ENCODE measurements around the gene CELSR2.
A peak's percentile ranks its signal among the peaks of the same experiment; 100 is the strongest.

The CELSR2 gene

GRCh38 chr1:109229531-109230127 is 19.7 kb upstream of the CELSR2 start:
- no peak for DNase-seq

- DNase-seq, result no peak
Measured at GRCh38 chr1:109231066-109231465, 18.3 kb upstream of the CELSR2 start.

- DNase-seq, result no peak
Measured at GRCh38 chr1:109235137-109235536, 14.2 kb upstream of the CELSR2 start.

GRCh38 chr1:109237512-109237911 is 11.8 kb upstream of the CELSR2 start:
- no peak for DNase-seq

- no peak for DNase-seq
Measured at GRCh38 chr1:109238382-109238781, 11.0 kb upstream of the CELSR2 start.

GRCh38 chr1:109239047-109239408 is 10.3 kb upstream of the CELSR2 start:
- no peak for DNase-seq

GRCh38 chr1:109239409-109240068 is 9.8 kb upstream of the CELSR2 start:
- no peak for DNase-seq

- peak; percentile 50 for DNase-seq
Measured at GRCh38 chr1:109240158-109241152, 8.9 kb upstream of the CELSR2 start.

GRCh38 chr1:109241344-109241743 is 8.0 kb upstream of the CELSR2 start:
- DNase-seq, result no peak

GRCh38 chr1:109241841-109242345 is 7.4 kb upstream of the CELSR2 start:
- no peak for DNase-seq

GRCh38 chr1:109242387-109242786 is 7.0 kb upstream of the CELSR2 start:
- no peak for DNase-seq

- no peak for DNase-seq
Measured at GRCh38 chr1:109243221-109243620, 6.1 kb upstream of the CELSR2 start.

- no peak for DNase-seq
Measured at GRCh38 chr1:109243860-109244552, 5.3 kb upstream of the CELSR2 start.

GRCh38 chr1:109246141-109246551 is 3.2 kb upstream of the CELSR2 start:
- no peak for DNase-seq

- no peak for DNase-seq
Measured at GRCh38 chr1:109247401-109248365, 1.7 kb upstream of the CELSR2 start.

GRCh38 chr1:109248444-109248796 is 919 bp upstream of the CELSR2 start:
- DNase-seq, result no peak

- DNase-seq, result no peak
Measured at GRCh38 chr1:109249654-109250401, 489 bp downstream of the CELSR2 start.

GRCh38 chr1:109250454-109251276 is 1.3 kb downstream of the CELSR2 start:
- peak; percentile 18 for DNase-seq

- DNase-seq, result no peak
Measured at GRCh38 chr1:109251277-109252166, 2.2 kb downstream of the CELSR2 start.

Measured in T1000 (cell line).